ENCODE measurements around the gene TSPO2.

The TSPO2 gene

GRCh38 chr6:41078101-41078500 lies 35.8 kb downstream of the TSPO2 start:
- no peak for DNase-seq

DNA sequence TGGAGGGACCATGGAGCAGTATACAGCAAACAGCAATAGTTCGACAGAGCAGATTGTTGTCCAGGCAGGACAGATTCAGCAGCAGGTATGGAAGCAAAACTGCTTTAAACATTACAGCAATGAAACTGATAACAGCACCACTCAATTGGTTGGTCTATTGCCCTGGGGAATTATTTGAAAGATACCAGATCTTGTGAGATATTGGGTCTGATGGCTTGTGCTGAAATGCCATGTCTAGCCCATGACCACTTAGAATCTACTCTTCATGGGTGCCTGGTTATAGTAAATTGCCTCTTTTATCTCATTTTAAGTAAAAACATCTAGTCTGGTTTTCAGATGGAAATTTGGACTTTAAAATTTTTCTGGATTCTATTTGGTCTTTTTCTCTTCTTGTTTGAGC lies 36.8 kb downstream of the TSPO2 start:
- DNase-seq = no peak

DNA sequence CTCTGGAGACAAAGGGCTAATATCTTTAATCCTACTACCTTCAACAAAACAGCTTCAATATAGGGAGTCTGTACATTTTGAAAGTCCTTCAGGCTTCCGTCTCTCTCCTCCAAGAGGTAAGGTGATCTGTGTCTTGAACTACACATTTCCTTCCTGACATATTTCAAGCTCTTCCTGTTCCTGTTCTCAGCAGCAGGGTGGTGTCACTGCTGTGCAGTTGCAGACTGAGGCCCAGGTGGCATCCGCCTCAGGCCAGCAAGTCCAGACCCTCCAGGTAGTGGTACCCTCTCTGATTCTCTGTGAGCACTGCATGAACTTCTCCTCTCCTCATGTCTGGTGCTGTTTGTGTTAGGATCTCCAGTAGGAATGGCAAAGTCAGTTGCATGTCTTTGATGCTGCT lies 38.4 kb downstream of the TSPO2 start:
- peak; percentile 4 for DNase-seq

DNA sequence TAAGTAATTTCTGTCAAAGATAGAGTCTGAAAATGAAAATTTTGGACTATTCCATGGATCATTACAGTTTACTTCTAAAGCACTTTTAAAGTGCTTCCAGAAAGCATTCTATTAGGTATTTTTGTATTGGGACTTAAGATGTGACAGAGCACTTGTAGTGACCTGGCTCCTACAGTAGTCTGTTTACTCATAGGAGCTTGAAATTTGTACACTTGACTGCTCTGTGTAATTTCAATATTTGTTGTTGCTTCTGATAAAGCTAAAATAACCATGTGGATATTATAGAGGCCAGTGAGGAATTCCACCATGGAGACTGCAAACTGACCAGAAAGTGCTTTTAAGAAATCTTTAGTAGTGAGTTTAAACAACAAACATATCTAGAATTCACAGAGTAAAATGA lies 40.8 kb downstream of the TSPO2 start:
- no peak for DNase-seq

GRCh38 chr6:41085182-41085581 lies 42.9 kb downstream of the TSPO2 start:
- no peak for DNase-seq

DNA sequence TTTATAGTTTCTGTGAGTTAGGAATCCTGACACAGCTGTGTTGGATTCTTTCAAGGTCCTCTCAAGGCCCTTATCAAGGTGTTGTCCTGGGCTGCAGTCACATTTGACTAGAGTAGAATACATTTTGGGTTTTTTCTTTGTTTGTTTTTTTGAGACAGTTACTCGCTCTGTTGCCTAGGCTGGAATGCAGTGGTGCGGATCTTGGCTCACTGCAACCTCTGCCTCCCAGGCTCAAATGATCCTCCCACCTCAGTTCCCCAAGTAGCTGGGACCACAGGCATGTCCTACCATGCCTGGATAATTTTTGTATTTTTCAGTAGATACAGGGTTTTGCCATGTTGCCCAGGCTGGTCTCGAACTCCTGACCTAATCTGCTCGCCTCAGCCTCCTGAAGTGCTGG lies 46.2 kb downstream of the TSPO2 start:
- no peak for DNase-seq

- no peak for DNase-seq
Observed at GRCh38 chr6:41090841-41091761, 48.8 kb downstream of the TSPO2 start.

- DNase-seq = no peak
Observed at GRCh38 chr6:41092421-41093140, 50.3 kb downstream of the TSPO2 start.

DNA sequence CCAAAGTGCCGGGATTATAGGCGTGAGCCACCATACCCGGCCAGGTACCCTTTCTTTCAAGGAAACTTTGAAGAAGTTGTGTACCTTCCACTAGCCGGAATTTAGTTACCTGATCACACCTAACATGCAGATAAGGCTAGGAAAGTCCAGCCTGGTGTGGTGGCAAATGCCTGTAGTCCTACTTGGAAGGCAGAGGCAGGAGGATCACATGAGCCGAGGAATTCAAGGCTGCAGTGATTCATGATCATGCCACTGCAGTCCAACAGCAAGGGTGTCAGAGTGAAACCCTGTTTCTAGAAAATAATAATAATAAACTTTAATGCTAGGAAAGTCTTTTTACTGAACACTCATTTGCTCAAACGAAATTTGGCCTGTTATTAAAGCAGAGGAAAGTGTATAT lies 51.5 kb downstream of the TSPO2 start:
- DNase-seq = no peak
